Testis (tissue), 3 donors: Measurements from ENCODE around the gene CFAP299. TPM values are rescaled to one million over a fixed set of nuclear protein-coding genes. Genes with fewer than 3 reads are reported as not detected.

Experiments used
- DNase-seq: peaks from one replicate; pipeline ENCODE4 v3.0.0-alpha.2; 2019
- H3K27ac ChIP-seq, 2 donors: fragments of 200-600 bp; sonication (generic); one replicate each; pipeline ENCODE4 v1.5.1; 2019
- H3K27me3 ChIP-seq: fragments of 200-600 bp; sonication (generic); one replicate; pipeline ENCODE4 v1.5.1; 2019
- H3K36me3 ChIP-seq: fragments of 200-600 bp; sonication (generic); one replicate; pipeline ENCODE4 v1.5.1; 2017; ENCODE audit warnings: low read depth; ENCODE audit errors: missing control alignments
- H3K4me1 ChIP-seq: fragments of 200-600 bp; sonication (generic); one replicate; pipeline ENCODE4 v1.5.1; 2019
- H3K4me3 ChIP-seq, 2 donors: fragments of 200-600 bp; sonication (generic); one replicate each; pipeline ENCODE4 v1.5.1; 2017 to 2019
- H3K9me3 ChIP-seq: fragments of 200-600 bp; sonication (generic); one replicate; pipeline ENCODE4 v1.5.1; 2017
- POLR2A ChIP-seq: fragments of 450-650 bp; IDR thresholded peaks from one replicate; pipeline ENCODE4 v1.6.1; 2017; ENCODE audit warnings: antibody characterized with exemption, mild to moderate bottlenecking, moderate library complexity
- WGBS, 2 donors: methylation state at CpG; one replicate each; pipeline ENCODE4 v1.1.5; 2018; 5-methylcytosine and 5-hydroxymethylcytosine counted together
- intact Hi-C: fragments of 100-400 bp; cut with DNase I; formaldehyde crosslinking; loops from one replicate; pipeline ENCODE4 v1.15.1; 2023; ENCODE audit warnings: low total_unique reads
- polyA plus RNA-seq: library from polyadenylated mRNA; stranded (reverse); fragments of 350-450 nt; fragmentation: Illumina TruSeq; extraction: RNeasy Lipid Tissue Mini Kit (QIAGEN cat#74804); gene quantifications from one replicate; pipeline ENCODE4 v1.2.3, GENCODE V29; 2014; ENCODE audit warnings: low read depth, low replicate concordance; ENCODE audit not compliant: insufficient read depth
- total RNA-seq, 2 donors: library from RNA; depleted of rRNA; stranded (reverse); fragments of >200 nt; gene quantifications; one replicate each; pipeline ENCODE4 v1.2.3, GENCODE V29; 2016
- TF ChIP-seq, protein P1 (sequence below), 3 experiments: fragments of 450-650 bp in 2 of 3; fragments of 200-600 bp in 1 of 3; sonication (generic) in 1 of 3; IDR thresholded peaks; one replicate each; pipeline ENCODE4 v1.5.1; 2016 to 2019; ENCODE audit warnings: antibody characterized with exemption in 3 of 3, mild to moderate bottlenecking in 2 of 3, moderate library complexity in 1 of 3

Gene CFAP299
- total and polyA plus RNA-seq, 3 donors from 2014 or later, result 18.1 to 51.9 (median 21.4) TPM

DNA sequence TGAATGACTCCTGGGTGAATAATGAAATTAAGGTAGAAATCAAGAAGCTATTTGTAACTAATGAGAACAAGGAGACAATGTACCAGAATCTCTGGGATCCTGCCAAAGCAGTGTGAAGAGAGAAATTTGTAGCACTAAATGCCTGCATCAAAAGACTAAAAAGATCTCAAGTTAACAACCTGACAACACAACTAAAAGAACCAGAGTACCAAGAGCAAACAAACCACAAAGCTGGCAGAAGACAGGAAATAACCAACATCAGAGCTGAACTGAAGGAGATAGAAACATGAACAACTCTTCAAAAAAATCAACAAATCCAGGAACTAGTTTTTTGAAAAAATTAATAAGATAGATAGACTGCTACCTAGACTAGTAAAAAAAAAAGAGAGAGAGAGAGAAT is 8.4 kb downstream of the CFAP299 start:
- H3K4me1 ChIP-seq, result no peaks in the 10 kb centered on the region
- intact Hi-C loops, result no loop called here
- TF ChIP-seq, protein P1, sequence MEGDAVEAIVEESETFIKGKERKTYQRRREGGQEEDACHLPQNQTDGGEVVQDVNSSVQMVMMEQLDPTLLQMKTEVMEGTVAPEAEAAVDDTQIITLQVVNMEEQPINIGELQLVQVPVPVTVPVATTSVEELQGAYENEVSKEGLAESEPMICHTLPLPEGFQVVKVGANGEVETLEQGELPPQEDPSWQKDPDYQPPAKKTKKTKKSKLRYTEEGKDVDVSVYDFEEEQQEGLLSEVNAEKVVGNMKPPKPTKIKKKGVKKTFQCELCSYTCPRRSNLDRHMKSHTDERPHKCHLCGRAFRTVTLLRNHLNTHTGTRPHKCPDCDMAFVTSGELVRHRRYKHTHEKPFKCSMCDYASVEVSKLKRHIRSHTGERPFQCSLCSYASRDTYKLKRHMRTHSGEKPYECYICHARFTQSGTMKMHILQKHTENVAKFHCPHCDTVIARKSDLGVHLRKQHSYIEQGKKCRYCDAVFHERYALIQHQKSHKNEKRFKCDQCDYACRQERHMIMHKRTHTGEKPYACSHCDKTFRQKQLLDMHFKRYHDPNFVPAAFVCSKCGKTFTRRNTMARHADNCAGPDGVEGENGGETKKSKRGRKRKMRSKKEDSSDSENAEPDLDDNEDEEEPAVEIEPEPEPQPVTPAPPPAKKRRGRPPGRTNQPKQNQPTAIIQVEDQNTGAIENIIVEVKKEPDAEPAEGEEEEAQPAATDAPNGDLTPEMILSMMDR (IDR thresholded peaks at IDR 0.05), result no peak
- no peak for TF ChIP-seq POLR2A
- no peaks in the 10 kb centered on the region for H3K36me3 ChIP-seq
- H3K27me3 ChIP-seq, result no peaks in the 10 kb centered on the region
- no peak for DNase-seq
- H3K4me3 ChIP-seq, result no peak overlapping the region
- no peaks in the 10 kb centered on the region for H3K9me3 ChIP-seq
- no peak overlapping the region for H3K27ac ChIP-seq

DNA sequence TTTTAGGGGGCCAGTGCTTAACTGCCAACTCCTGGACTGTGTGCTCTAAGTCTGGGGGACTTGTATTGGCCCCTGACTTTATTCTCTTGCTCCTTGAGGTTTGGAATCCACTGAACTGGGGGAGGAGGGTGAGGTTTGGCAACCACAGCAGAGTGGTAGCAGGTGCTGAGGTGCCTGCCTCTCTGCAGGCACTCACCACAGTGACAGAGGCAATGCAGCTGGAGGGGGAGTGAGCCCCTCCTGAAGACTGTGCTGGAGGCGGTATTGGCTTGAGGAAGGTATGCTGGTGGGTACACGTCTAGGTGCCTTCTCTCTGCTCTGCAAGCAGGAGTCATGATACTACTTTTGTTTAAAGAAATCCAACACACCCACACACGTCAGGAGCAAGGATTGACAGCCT is 24.6 kb downstream of the CFAP299 start:
- H3K4me1 ChIP-seq, result no peaks in the 10 kb centered on the region
- H3K9me3 ChIP-seq, result no peaks in the 10 kb centered on the region
- intact Hi-C loops, result no loop called here
- TF ChIP-seq POLR2A, result no peak
- TF ChIP-seq, protein P1 (IDR thresholded peaks at IDR 0.05), result no peak
- no peaks in the 10 kb centered on the region for H3K27me3 ChIP-seq
- no peak overlapping the region for H3K27ac ChIP-seq
- no peaks in the 10 kb centered on the region for H3K36me3 ChIP-seq
- H3K4me3 ChIP-seq, result no peak overlapping the region
- WGBS, 2 donors, result 55 to 58% methylated on average over 3 of the region's 3 CpGs
- no peak for DNase-seq

DNA sequence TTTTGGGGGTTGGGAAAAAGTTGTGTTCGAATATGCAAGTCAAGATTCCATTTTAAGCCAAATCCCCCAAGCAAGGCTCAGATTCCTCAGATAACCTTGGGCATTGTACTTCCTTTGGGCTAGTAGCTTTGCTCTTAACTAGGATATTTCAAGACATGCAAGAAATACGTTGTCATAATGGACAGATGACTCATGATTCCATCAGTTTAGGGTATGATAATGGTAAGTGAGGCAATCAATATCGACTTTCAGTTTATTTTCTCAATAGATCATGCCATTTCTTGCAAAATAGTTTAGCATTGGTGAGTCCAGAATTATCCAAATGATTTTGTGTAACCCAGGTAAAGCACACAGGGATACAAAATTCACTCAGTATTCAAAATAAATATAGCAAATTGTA is 25.4 kb downstream of the CFAP299 start:
- intact Hi-C loops, result no loop called here
- no peak overlapping the region for H3K4me3 ChIP-seq
- WGBS, 2 donors, result 59 to 65% methylated on average over 3 of the region's 3 CpGs
- no peaks in the 10 kb centered on the region for H3K9me3 ChIP-seq
- H3K36me3 ChIP-seq, result no peaks in the 10 kb centered on the region
- no peak overlapping the region for H3K27ac ChIP-seq
- DNase-seq, result no peak
- H3K27me3 ChIP-seq, result no peaks in the 10 kb centered on the region
- no peak for TF ChIP-seq POLR2A
- TF ChIP-seq, protein P1 (IDR thresholded peaks at IDR 0.05), result no peak
- no peaks in the 10 kb centered on the region for H3K4me1 ChIP-seq

DNA sequence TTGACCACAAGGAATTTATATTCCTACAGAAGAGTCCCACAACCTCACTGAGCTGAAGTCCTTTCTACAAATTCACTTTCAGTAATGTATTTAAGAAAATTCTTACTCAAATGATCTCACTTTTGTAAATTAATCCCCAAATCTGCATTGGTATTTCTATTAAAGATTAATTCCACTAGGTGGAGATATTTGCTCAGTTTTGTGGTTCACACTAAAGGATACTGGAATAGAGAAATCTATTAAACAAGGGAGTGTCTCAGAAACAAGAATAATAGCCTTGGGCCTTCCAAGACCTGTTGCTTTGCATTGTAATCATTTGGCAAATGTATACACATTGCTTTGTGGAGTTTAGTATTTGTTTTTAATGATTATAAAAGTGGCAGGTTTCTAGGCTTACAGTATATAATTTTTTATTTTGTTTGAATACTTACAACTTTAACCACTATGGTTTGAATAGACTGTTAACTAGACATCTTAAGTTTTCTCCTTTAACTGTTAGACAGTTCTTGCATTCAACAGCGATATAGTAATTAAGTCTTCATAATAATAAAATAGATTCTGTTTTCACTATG is 25.9 kb downstream of the CFAP299 start:
- intact Hi-C loops, result no loop called here
- Histone ChIP-seq H3K4me3 (no peak overlapping the region), H3K27ac (no peak overlapping the region), H3K36me3 (no peaks in the 10 kb centered on the region), H3K4me1 (no peaks in the 10 kb centered on the region), H3K27me3 (no peaks in the 10 kb centered on the region), H3K9me3 (no peaks in the 10 kb centered on the region)
- DNase-seq, result no peak
- TF ChIP-seq POLR2A, result no peak
- TF ChIP-seq, protein P1 (IDR thresholded peaks at IDR 0.05), result peak in 2 of 3 experiments; percentile 17 to 40
- WGBS, 2 donors, result 68 to 80% methylated on average over 1 of the region's 1 CpG

DNA sequence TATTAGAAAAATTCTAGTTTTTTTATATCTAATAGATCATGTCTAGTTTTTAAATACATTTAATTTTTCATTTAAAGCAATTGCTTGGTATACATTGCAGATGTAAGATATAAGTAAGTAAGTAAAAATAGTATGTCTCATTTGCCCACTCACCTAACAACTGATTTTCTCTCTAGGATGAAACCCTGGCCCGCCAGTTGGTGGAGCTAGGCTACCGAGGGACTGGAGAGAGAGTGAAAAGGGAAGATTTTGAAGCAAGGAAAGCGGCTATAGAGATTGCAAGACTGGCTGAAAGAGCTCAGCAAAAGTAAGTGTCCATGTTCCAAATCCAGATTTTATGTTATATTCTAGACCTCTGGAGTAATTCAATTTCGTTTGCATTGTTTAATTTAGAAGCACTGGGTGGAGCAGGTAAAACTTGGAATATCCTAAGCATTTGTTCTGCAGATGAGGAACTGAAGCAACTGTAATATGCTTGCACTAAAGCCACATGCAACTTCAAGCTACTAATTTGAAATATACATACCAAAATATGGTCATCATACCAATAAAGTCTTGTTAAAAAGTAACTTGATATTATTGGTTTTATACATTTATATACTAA is 27.1 kb downstream of the CFAP299 start:
- no peak overlapping the region for H3K27ac ChIP-seq
- peak; percentile 38 for DNase-seq
- intact Hi-C loops, result no loop called here
- no peaks in the 10 kb centered on the region for H3K9me3 ChIP-seq
- no peaks in the 10 kb centered on the region for H3K27me3 ChIP-seq
- H3K36me3 ChIP-seq, result no peaks in the 10 kb centered on the region
- WGBS, 2 donors, result 30 to 45% methylated on average over 4 of the region's 4 CpGs
- no peaks in the 10 kb centered on the region for H3K4me1 ChIP-seq
- H3K4me3 ChIP-seq, result no peak overlapping the region
- TF ChIP-seq POLR2A, result no peak
- TF ChIP-seq, protein P1 (IDR thresholded peaks at IDR 0.05), result peak in 1 of 3 experiments; percentile 37
